HG03442 (cell line): Measurements from ENCODE around the gene DBI.
A peak's percentile ranks its signal among the peaks of the same experiment; 100 is the strongest.
"Not testable (repeated sequence)": the region's sequence is repeated elsewhere in the genome, so short reads cannot be mapped to it uniquely, and the experiment has no call there.

Source experiments
- ATAC-seq: cut with Tn5 transposase; IDR thresholded peaks from one replicate; pipeline ENCODE4 v1.9.1; 2021; ENCODE audit warnings: mild to moderate bottlenecking, moderate library complexity; ENCODE audit not compliant: unreplicated experiment

The DBI gene

DNA sequence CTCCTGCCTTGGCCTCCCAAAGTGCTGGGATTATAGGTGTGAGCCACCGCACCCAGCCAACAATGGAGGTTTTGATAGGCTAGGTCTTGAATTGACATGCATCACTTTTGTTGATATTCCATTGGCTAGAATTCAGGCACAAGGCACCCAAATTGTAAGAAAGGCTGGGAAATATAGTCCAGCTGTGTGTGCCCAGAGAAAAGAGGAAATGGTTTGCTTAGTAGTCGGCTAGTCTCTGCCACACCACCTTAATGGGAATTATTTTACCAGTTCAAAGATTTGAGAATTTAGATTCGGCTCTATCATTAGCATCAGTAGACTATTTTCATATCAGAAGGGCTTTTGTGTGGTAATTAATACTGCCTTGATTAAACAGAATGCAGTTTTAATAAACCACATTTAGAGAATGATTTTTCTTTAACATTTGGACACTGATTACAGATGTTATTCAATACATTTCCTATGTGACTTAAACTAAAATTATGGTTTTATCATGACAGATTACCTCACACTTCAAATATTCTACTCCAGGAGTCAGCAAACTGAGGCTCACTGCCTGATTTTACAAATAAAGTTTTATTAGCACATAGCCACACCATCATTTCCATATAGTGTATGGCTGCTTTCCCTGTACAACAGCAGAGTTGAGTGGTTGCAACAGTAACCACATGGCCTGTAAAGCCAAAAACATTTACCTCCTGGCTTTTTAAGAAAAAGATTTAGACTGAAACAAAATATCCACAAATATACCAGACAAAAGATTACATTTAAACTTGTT lies 27.4 kb downstream of the DBI start:
- ATAC-seq = no peak

DNA sequence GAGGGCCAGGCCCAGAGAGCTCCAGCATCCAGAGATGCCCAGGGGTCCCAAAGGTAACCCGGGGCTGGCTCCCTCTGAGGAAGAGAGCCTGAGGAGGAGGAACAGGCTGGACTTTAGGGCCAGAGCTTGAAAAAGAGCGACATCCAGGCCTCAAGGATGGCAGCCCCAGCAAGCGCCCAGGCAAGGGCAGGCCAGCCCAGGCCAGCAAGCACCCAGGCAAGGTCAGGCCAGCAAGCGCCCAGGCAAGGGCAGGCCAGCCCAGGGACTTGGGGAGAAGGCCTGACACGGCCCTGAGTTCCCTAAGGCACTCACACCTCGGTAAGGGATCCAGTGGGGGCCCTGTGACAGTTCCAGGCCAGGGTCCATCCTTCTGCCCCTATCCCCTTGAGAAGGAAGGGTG lies 30.4 kb downstream of the DBI start:
- ATAC-seq = no peak

DNA sequence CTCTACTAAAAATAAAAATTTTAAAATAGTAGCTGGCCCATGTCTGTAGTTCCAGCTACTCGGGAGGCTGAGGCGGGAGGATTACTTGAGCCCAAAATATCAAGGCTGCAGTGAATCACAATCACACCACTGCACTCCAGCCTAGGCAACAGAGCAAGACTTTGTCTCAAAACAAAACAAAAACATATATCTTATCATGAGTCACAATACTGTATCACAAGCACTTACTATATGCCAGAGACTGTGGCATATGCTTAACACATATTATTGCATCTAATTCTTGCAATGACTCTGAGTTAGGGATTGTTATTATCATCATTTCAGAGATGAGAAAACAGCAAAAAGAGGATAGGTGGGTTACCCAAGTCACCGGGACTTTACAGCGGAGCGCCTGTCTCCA lies 35.3 kb downstream of the DBI start:
- no peak for ATAC-seq

DNA sequence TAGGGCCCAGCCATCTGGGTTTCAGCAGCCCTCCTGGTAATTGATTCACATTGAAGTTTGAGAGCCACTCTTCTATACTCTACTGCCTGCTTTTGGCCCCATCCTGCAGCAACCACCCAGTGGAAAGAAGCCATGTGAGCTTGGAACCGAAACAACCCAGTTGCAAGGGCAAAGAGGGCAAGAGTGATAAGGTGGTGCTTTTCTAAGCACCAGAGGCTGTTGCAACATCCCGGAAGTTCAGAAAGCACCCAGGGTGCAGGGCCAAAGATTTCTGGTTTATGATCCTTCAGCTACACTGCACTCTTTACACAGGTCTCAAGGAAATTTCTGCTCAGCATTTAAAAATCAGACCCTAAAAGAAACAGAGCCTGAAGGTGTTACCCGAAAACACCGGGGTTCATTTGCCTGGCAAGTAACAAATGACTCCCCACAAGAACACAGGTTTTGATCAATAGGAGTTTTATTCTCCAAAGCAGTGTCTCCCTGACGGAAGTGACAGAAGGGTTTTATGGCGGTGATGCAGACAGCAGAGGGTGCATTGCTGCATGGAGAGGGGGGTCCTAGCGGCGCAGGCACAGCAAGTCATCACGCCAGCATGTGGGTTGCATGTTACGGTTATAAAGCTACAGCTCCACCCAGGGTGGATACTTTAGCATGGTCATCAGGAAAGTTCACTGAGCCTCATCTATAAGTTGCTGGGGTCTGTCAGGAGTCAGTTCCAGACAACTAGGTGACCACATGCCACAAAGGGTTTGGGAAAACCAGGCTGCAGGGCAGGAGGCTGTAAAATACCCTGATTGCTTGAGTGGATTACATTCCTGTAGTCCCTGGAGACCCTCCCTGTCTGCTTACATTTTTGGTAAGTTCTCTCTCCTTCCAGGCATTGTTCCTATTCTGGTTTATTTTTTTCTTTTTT lies 36.1 kb downstream of the DBI start:
- ATAC-seq = no peak

DNA sequence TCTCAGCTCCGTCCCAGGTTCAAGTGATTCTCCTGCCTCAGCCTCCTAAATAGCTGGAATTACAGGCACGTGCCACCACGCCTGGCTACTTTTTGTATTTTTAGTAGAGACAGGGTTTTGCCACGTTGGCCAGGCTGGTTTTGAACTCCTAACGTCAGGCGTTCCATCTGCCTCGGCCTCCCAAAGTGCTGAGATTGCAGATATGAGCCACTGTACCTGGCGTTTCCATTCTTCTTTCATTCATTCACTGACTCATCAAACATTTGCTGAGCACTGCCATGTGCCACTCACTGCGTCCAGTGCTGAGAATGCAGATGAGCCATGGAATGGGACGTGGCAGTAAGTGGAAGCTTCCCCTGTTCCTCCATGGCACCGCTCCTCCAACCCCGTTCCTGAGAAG lies 36.8 kb downstream of the DBI start:
- ATAC-seq = not testable (repeated sequence)

DNA sequence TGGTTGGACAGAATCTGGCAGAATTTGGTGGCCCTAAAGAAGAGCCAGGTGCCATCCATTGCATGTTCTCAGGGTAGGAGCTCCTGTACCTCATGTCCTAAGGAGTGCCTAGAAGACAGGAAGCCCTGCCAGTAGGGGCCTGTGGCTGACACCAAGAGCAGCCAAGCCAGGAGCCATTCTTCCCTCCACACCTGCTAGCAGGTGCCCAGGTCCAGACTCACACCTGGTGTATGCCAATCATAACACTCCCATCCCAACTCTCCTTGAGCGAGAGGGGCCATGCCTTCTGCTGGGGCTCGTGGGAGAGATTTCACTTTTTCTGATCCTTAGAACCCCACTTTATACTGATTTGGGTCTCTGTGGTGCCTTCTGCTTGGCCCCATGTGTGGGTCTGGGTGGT lies 38.4 kb downstream of the DBI start:
- no peak for ATAC-seq

DNA sequence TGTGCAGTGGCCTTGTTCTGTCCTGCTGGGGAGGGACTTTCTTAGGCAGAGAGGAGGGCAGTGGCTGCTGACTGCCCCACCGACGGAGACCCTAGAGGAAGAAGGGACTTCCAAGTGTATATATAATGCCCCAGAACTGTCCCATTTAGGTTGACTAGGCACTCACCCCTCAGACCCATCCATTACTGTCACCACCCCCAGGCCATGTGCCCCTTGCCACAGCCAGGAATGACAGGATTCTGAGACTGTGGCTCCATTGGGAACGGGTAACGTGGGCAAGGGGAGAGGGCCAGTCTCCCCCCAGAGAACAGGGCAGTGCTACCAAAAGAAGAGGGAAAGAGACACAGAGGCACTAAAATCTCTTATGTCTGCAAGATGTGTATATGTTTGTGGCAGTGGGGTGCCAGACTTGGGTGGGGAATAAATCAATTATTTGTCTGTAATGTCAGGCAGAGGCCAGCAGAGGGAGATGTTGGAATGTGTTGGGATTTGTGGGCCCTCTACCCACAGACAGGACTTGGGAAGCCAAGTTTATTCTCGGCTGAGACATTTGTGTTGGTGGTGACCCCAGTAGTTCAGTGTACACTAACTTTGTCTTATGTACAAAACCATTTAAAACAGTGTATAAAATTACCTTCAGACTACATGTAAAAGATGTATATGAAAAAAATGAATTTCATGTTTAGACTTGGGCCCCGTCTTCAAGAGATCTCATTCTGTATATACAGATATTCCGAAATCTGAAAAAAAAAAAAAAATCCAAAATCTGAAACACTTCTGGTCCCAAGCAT lies 40.8 kb downstream of the DBI start:
- peak; percentile 51 for ATAC-seq

DNA sequence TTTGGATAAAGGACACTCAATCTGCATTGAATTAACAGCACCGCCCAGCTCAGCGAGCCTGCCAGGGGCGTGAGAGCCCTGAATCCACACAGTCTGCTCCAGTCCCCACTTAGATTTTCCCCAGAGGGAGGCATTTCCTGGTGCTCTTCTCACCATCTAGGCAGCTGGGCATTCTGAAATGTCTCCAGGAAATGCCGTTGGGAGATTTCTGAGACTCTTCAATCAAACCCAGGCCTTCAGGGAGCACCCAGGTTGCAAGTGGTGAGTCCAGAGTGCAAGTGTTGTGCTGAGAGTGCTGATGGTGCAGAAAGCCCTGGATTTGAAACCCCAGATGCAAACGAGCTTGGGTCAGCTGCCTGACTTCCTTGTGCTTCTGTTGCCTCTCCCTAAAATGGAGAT lies 41.4 kb downstream of the DBI start:
- peak; percentile 21 for ATAC-seq

DNA sequence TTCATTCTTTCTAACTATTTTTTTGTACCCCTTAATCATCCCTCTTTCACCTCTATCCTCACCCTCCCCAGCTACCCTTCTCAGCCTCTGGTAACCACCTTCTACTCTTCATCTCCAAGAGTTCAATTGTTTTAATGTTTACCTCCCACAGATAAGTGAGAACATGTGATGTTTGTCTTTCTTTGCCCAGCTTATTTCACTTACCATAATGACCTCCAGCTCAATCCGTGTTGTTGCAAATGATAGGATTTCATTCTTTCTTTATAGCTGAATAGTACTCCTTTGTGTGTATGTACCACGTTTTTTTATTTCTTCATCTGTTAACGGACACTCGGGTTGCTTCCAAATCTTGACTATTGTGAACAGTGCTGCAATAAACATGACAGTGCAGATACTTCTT lies 42.7 kb downstream of the DBI start:
- no peak for ATAC-seq

DNA sequence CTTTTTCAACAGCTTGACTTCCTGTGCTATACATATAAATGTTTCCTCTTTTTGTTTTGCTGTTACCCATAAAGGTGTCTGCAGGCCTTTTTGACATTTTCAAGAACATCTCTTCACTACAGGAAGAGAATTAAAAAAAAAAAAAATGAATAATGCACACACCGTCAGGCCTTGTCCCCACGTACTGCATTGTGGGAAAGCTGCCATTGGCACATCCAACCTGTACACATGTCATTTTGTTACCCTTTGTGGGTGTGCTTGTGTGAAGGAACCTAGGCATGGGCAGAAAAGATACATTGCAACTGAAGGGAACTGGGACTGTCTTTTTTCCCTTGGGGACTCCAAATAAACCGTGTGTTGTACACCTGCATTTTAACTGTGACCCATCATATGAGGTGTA lies 48.1 kb downstream of the DBI start:
- no peak for ATAC-seq

DNA sequence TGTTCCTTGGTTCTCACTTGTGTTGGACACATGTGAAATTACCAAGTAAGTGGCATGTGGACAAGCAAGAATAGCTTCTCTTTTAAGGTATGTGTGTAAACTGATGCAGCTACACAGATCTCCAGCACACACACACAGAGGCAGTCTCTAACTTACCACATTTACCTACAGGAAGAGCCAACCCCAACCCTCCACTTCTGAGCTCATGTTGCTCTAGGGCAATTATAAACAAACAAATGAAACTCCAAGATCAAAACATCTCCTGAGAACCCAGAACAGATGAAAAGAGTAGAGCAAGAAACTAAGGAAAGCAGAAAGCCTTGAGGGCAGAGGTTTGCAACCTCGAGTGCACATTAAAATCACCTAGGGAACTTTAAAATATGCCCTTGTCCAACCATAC lies 48.9 kb downstream of the DBI start:
- no peak for ATAC-seq

DNA sequence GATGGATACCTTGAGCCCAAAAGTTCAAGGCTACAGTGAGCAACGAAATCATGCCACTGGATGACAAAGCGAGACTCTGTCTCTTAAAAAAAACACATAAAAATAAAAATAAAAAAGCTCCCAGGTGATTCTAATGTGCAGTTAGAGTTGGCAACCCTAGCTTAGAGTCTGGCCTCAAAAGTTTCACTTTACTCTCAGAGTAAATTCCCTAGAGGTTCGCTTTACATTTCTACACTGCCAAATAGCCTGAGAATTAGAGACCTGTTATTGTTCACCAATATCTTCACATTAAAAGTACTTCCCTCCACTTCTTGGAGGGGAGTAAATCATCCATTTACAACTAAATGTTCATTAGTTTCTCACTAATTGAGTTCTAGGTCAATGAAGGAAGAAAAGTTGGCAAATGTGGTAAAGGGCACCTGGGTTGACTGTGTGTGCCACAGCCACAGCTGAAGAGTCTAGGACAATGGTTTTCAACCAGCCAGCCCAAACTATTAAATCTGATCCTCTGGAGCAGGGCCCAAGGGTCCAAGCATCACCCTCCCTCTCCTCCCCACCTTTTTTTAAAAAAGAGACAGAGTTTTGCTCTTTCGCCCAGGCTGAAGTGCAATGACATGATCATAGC lies 49.6 kb downstream of the DBI start:
- no peak for ATAC-seq

DNA sequence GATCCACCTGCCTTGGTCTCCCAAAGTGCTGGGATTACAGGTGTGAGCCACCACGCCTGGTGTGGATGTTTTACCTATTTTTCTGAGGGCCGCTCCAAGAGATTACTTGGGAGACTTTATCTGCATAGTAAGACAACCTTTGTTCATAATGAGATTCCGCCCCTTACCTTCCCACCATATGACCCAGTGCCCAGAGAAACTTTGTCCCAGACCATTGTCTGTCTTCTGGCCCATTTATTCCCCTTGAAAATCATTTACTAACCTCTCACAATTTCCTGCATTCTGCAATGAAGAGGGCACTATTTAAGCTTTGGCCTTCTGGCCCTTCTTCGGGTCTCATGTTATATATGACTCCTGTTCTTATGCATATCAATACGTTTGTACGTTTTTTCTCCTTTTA lies 51.1 kb downstream of the DBI start:
- ATAC-seq = no peak

DNA sequence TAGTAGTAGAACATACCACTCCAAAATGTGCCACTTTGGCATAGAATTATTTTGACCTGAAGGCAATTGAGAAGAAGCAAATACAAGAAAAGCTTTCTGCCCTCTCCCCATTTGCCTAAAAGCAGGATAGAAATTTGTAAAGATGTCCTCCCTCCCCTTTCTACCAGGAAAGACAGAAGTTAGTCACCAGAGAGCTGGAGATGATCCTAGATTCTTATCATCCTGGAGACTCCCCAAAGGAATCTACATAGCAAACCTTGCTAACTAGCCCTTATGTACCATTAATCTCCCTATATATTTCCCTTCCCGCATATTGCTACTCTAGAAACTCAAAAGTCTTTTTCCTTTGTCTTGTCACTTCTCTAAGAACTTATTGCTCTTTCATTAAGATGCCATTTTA lies 52.3 kb downstream of the DBI start:
- ATAC-seq = no peak

DNA sequence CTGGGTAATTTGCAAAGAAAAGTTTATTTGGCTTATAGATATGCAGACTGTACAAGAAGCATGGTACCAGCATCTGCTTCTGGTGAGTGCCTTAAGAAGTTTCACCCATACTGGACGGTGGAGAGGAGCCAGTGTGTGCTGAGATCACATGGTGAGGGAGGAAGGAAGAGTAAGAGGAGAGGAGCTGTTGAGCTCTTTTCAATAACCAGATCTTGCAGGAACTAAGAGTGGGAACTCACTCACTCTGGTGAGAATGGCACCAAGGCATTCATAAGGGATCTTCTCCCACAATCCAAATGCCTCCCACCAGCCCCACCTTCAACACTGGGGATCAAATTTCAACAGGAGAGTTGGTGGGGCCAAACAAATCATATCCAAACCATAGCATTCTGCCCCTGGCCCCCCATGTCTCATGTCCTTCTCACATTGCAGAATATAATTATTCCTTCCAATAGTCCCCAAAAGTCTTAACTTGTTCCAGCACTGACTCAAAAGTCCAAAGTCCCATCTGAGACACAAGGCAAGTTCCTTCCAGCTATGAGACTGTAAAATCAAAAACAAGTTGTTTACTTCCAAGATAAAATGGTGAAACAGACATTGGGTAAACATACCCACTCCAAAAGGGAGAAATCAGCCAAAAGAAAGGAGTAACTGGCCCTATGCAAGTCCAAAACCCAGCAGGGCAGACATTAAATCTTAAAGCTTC lies 53.2 kb downstream of the DBI start:
- no peak for ATAC-seq

DNA sequence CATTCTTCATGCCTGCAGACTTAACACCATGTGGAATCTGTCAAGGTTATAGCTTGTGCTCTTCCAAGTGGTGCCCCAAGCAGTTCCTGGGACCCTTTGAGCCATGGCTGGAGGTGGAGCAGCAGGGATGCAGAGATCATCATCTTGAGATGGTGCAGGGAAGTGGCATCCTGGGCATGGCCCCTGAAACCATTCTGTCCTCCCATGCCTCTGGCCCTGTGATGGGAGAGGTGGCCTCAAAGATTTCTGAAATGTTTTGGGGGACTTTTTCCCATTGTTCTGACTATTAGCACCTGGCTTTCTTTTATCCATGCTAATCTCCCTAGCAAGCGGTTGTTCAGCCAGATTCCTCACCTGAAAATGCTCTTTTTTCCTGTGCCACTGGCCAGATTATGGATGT lies 54.5 kb downstream of the DBI start:
- ATAC-seq = no peak

DNA sequence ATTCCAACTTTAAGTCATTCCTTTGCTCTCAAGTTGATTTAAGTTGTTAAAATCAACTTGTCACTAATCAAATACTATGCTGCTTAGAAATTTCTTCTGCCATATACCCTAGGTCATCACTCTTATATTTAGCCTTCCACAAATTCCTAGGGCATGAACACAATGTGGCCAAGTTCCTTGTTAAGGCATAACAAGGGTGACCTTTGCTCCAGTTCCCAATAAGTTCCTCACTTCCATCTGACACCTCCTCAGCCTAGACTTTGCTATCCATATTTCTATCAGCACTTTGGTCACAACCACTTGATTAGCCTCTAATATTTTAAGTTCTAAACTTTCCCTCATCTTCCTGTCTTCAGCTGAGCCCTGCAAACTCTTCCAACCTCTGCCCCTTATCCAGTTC lies 55.0 kb downstream of the DBI start:
- no peak for ATAC-seq
